CD4-positive, alpha-beta T cell treated with Interferon alpha-2 for 1 hour (primary cell): ENCODE measurements around the gene GALR1.

ENCODE experiments used
- DNase-seq, 2 donors: peaks; one replicate each; pipeline ENCODE4 v3.0.0-alpha.2; 2020 to 2022

GALR1 gene

GRCh38 chr18:77323640-77324299, 74.1 kb downstream of the GALR1 start:
- DNase-seq = no peak
